IPS-20b (cell line): ENCODE data around the gene RAB23.
A peak's percentile ranks its signal among the peaks of the same experiment; 100 is the strongest.

Experiments used
- H3K27ac ChIP-seq: one replicate; pipeline ENCODE4 v1.5.1; 2013; ENCODE audit warnings: low read length
- H3K27me3 ChIP-seq: 2 replicates; pipeline ENCODE4 v1.6.1; 2013; ENCODE audit warnings: mild to moderate bottlenecking, low read length, inconsistent platforms; ENCODE audit not compliant: insufficient read depth
- H3K36me3 ChIP-seq: 2 replicates; pipeline ENCODE4 v1.6.1; 2013; ENCODE audit warnings: low read depth, mild to moderate bottlenecking, inconsistent platforms, low read length, moderate library complexity; ENCODE audit not compliant: insufficient read depth
- H3K4me1 ChIP-seq: 2 replicates; pipeline ENCODE4 v1.6.1; 2013; ENCODE audit warnings: mild to moderate bottlenecking, control low read depth, inconsistent platforms, low read length, moderate library complexity; ENCODE audit not compliant: insufficient read depth
- H3K4me3 ChIP-seq: 2 replicates; pipeline ENCODE4 v1.5.1; 2013; ENCODE audit warnings: mild to moderate bottlenecking, low read length, inconsistent platforms
- H3K9ac ChIP-seq: 2 replicates; pipeline ENCODE4 v1.6.1; 2013; ENCODE audit warnings: low read depth, mild to moderate bottlenecking, inconsistent platforms, low read length, moderate library complexity
- H3K9me3 ChIP-seq: 2 replicates; pipeline ENCODE4 v1.6.1; 2013; ENCODE audit warnings: mild to moderate bottlenecking, low read depth, low read length, inconsistent platforms; ENCODE audit not compliant: insufficient read depth

The RAB23 gene

GRCh38 chr6:57221936-57222742, at the start of gene RAB23:
Gene RAB23, minus strand, starts transcription at chr6:57222307. Its CDS starts 11,927 bp downstream, at chr6:57210380.
- H3K9me3 ChIP-seq, result peaks cover 3% of the 10 kb centered on the region; the same call in 1 of the 2 replicates
- peaks cover 6% of the 10 kb centered on the region; the same call in 1 of the 2 replicates for H3K27me3 ChIP-seq
- peak within 1 kb of the TSS; percentile 73 for H3K27ac ChIP-seq
- no peaks in the 10 kb centered on the region for H3K4me1 ChIP-seq
- no peaks in the 10 kb centered on the region for H3K36me3 ChIP-seq
- H3K4me3 ChIP-seq, result peak within 1 kb of the TSS; percentile 85
- H3K9ac ChIP-seq, result peak within 1 kb of the TSS; percentile 86; the same call in 1 of the 2 replicates

GRCh38 chr6:57268294-57268640, 46.2 kb upstream of the RAB23 start:
- Histone ChIP-seq H3K9me3 (peaks cover 2% of the 10 kb centered on the region; the same call in 1 of the 2 replicates), H3K4me1 (no peaks in the 10 kb centered on the region), H3K9ac (no peak overlapping the region), H3K27me3 (no peaks in the 10 kb centered on the region), H3K36me3 (no peaks in the 10 kb centered on the region), H3K4me3 (no peak overlapping the region), H3K27ac (no peak overlapping the region)

GRCh38 chr6:57267586-57268293, 45.6 kb upstream of the RAB23 start:
- H3K9me3 ChIP-seq, result no peaks in the 10 kb centered on the region
- H3K27me3 ChIP-seq, result no peaks in the 10 kb centered on the region
- no peak overlapping the region for H3K27ac ChIP-seq

GRCh38 chr6:57265755-57266221, 43.7 kb upstream of the RAB23 start:
- Histone ChIP-seq H3K9me3 (no peaks in the 10 kb centered on the region), H3K27ac (no peak overlapping the region), H3K9ac (no peak overlapping the region), H3K27me3 (no peaks in the 10 kb centered on the region), H3K4me3 (no peak overlapping the region), H3K4me1 (no peaks in the 10 kb centered on the region), H3K36me3 (no peaks in the 10 kb centered on the region)

More at GRCh38 chr6:57267586-57268293, 45.6 kb upstream of the RAB23 start:
- no peak overlapping the region for H3K4me3 ChIP-seq
- no peaks in the 10 kb centered on the region for H3K4me1 ChIP-seq
- H3K36me3 ChIP-seq, result no peaks in the 10 kb centered on the region
- no peak overlapping the region for H3K9ac ChIP-seq

- Histone ChIP-seq H3K27me3 (no peaks in the 10 kb centered on the region), H3K9ac (no peak overlapping the region), H3K4me1 (no peaks in the 10 kb centered on the region), H3K9me3 (no peaks in the 10 kb centered on the region), H3K4me3 (no peak overlapping the region), H3K36me3 (no peaks in the 10 kb centered on the region), H3K27ac (no peak overlapping the region)
These were observed 41.6 kb upstream of the RAB23 start for GRCh38 chr6:57263739-57264138.

- Histone ChIP-seq H3K27ac (no peak overlapping the region), H3K9me3 (no peaks in the 10 kb centered on the region), H3K4me1 (no peaks in the 10 kb centered on the region), H3K36me3 (no peaks in the 10 kb centered on the region), H3K9ac (no peak overlapping the region), H3K27me3 (no peaks in the 10 kb centered on the region), H3K4me3 (no peak overlapping the region)
These were observed 41.0 kb upstream of the RAB23 start for GRCh38 chr6:57262901-57263694.

GRCh38 chr6:57262488-57262887, 40.4 kb upstream of the RAB23 start:
- no peak overlapping the region for H3K9ac ChIP-seq
- H3K4me3 ChIP-seq, result no peak overlapping the region
- H3K4me1 ChIP-seq, result no peaks in the 10 kb centered on the region
- H3K9me3 ChIP-seq, result no peaks in the 10 kb centered on the region
- H3K36me3 ChIP-seq, result no peaks in the 10 kb centered on the region
- H3K27me3 ChIP-seq, result no peaks in the 10 kb centered on the region
- no peak overlapping the region for H3K27ac ChIP-seq

- Histone ChIP-seq H3K27ac (no peak overlapping the region), H3K36me3 (no peaks in the 10 kb centered on the region), H3K9me3 (no peaks in the 10 kb centered on the region), H3K27me3 (no peaks in the 10 kb centered on the region), H3K9ac (no peak overlapping the region), H3K4me3 (no peak overlapping the region), H3K4me1 (no peaks in the 10 kb centered on the region)
These were observed 39.8 kb upstream of the RAB23 start for GRCh38 chr6:57261926-57262325.

GRCh38 chr6:57259064-57259463, 37.0 kb upstream of the RAB23 start:
- no peaks in the 10 kb centered on the region for H3K9me3 ChIP-seq
- no peak overlapping the region for H3K9ac ChIP-seq
- no peaks in the 10 kb centered on the region for H3K27me3 ChIP-seq
- no peaks in the 10 kb centered on the region for H3K36me3 ChIP-seq
- H3K4me1 ChIP-seq, result no peaks in the 10 kb centered on the region
- no peak overlapping the region for H3K4me3 ChIP-seq
- H3K27ac ChIP-seq, result no peak overlapping the region

GRCh38 chr6:57257911-57258541, 35.9 kb upstream of the RAB23 start:
- no peaks in the 10 kb centered on the region for H3K27me3 ChIP-seq

GRCh38 chr6:57256541-57256940, 34.4 kb upstream of the RAB23 start:
- H3K4me1 ChIP-seq, result no peaks in the 10 kb centered on the region
- no peaks in the 10 kb centered on the region for H3K9me3 ChIP-seq
- H3K4me3 ChIP-seq, result no peak overlapping the region
- H3K36me3 ChIP-seq, result no peaks in the 10 kb centered on the region
- no peak overlapping the region for H3K9ac ChIP-seq
- H3K27me3 ChIP-seq, result no peaks in the 10 kb centered on the region
- no peak overlapping the region for H3K27ac ChIP-seq

More at GRCh38 chr6:57257911-57258541, 35.9 kb upstream of the RAB23 start:
- Histone ChIP-seq H3K9me3 (no peaks in the 10 kb centered on the region), H3K36me3 (no peaks in the 10 kb centered on the region), H3K27ac (no peak overlapping the region), H3K4me1 (no peaks in the 10 kb centered on the region), H3K9ac (no peak overlapping the region), H3K4me3 (no peak overlapping the region)
